HG02759 (cell line): ENCODE measurements around the gene PPP1R1C.

Experiments used
- ATAC-seq: cut with Tn5 transposase; IDR thresholded peaks from one replicate; pipeline ENCODE4 v1.9.1; 2021; ENCODE audit warnings: mild to moderate bottlenecking, moderate library complexity; ENCODE audit not compliant: unreplicated experiment

The PPP1R1C gene

GRCh38 chr2:181971032-181971431 is 14.6 kb upstream of the PPP1R1C start:
- ATAC-seq, result no peak

DNA sequence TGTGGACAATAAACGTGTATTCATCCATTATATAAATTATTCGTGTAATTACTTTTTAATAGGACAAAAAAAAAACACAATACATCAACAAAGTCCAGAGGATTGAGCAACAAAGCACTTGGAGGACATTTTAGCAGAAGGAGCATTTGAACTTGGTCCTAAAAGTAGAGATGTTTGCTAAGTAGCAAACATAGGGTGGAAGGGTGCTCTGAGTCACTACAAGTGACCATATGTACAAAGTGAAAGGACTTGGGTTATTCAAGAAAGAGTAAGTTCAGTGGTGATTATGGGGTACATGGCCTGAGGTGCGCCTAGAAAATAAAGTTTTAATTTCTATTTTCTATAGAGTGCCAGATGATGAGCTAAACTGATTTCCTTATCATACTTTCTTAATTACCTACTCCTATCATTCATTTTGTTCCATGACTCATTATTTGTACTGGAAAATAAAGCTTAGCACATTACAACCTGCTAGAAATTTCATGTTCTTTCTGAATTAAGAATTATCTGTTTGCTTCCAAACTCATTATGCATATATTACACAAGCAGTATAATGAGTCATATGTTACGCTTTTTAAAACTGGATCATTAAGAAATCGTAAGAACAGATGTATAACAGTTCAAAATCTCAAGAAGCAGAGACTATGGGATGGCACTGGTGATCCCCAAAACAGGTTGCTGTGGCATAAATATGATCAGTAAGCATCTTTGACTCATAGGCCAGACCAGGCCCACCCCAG is 13.1 kb upstream of the PPP1R1C start:
- no peak for ATAC-seq

DNA sequence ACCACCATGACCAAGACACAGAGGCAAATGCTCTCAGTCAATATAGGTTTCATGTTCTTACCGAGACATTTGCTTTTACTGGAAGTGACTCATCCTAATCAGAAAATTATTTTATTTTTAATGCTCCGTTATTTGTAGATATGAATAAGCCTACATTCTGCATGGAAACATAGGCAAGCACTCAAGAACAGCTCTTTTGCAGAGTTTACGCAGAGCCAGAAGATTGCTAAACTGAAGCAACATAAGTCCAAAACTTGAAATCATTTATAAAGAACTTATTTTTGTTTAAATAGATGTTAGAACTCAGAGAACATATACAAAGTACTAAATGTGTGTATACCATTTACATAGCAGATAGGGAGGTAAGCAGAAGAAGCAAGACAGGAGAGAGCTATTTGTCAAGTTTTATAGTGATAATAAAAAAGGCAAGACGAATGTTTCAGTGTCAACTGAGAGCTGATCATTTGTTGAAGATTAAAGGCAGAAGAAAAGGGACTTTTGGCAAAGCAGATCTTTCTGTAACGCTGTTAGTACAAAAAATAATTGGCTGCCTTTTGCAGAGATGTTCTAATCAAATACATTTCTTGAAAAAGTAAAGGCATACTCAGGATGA is 12.4 kb upstream of the PPP1R1C start:
- no peak for ATAC-seq

- peak; percentile 82 for ATAC-seq
These were observed 7.8 kb upstream of the PPP1R1C start for GRCh38 chr2:181977661-181978350.

GRCh38 chr2:181978351-181979150 is 7.1 kb upstream of the PPP1R1C start:
- peak; percentile 27 for ATAC-seq

DNA sequence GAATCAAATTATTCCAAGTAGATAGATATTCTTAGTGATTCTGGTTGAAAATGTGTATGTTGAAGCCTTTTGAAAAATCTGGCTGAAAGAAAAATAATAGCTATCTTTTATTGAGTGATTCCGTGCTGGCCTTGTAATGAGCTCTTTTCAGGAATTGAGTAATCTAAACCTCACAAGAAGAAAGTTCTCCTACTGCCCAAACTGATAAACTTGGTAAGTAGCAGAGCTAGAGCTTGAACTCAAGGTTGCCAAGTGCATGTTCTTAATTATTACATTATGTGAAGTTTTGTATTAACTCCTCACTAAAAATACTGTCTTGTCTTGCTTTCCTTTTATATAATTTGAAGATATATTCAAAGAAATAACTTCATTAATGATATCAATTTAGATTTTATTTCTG is 1.6 kb upstream of the PPP1R1C start:
- ATAC-seq, result no peak

GRCh38 chr2:181984814-181985631 is 630 bp upstream of the PPP1R1C start:
- no peak for ATAC-seq

DNA sequence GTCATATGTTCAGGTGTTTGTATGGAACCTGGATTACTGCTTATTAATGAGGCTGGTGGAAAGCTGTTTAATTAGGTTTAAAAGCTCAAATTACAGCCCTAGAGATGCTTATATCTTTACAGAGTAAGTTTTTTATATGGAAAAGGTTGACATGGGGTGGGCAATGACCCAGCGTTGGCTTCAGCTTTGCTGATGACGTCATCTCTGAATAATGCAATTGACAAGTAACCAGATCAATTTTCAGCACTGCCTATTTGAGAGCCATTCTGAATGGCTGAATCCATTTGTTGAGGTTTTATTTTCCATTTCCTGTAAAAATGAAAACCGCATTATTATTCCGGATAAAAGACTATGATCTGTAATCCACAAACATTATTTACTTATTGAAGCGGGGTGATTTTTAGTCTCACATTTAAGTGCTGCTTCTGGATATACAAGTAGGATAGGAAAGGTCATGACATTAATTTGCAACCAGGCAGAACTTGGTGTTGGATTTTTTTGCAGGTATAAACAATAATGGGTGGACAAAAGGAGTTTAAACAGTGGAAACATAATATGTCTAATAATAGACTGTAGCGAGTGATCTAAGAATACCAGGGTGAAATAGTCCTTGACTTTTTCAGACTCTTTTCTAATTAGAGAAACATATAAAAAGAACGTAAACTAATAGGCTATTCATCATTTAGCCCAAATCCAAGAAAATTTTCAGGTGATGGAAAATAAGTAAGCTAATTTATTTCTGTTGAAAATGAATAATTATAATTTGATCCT is 2.7 kb downstream of the PPP1R1C start:
- no peak for ATAC-seq

- no peak for ATAC-seq
These were observed 3.4 kb downstream of the PPP1R1C start for GRCh38 chr2:181989099-181989498.

GRCh38 chr2:181991171-181991885 is 5.7 kb downstream of the PPP1R1C start:
- peak; percentile 96 for ATAC-seq

GRCh38 chr2:181992776-181993175 is 7.1 kb downstream of the PPP1R1C start:
- ATAC-seq, result peak; percentile 76

DNA sequence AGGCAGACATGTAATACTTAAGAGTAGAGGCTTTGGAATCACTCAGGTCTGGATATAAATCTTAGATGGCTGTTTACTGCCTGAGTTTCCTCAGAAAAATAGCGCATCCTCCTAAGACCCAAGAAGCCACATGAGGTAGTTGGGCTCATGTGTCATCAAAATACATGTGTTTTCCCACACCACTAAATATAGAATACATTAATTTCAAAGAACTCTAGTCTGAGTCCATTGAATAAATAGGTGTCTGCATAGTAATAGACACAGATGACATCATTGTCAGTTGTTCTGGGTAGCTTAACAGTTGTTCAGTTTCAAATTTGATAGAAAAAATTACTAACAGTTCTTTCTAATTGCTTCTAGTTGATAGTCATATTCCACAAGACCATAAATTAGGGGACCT is 9.6 kb downstream of the PPP1R1C start:
- no peak for ATAC-seq

DNA sequence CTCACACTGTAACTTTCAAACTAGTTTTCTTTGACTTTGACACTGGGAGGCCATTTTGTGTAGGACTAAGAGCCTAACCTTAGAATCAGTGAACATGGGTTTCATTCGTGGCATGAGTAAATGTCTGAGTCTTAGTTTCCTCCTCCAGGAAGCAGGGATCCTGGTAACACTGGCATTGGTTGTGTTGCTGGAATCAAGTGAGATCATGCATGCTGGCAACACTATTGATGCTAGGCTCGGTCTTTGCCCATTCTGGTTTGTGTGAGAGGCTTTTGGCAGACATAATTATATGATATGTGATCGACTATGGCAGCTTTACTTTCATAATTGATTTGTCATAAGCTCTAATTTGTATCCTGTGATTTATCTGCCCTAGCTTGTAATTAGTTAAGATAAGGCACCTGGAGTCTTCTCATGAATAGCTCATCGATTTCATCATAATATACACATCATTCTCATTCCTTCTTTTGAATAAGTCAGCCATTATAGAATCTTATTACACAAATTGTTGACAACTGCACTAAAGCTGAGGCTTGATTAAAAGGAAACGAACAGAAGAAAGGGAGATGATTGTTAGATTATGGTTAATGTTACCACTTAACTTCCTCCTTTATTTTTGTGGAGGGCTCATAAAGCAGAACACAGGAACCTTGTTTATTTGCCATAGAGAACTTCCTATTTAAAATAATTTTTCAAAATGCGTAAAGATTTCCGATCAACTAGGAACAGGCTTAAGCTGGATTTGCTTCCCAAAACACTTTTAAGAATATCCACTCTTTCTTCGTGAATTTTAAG is 12.6 kb downstream of the PPP1R1C start:
- ATAC-seq, result no peak

DNA sequence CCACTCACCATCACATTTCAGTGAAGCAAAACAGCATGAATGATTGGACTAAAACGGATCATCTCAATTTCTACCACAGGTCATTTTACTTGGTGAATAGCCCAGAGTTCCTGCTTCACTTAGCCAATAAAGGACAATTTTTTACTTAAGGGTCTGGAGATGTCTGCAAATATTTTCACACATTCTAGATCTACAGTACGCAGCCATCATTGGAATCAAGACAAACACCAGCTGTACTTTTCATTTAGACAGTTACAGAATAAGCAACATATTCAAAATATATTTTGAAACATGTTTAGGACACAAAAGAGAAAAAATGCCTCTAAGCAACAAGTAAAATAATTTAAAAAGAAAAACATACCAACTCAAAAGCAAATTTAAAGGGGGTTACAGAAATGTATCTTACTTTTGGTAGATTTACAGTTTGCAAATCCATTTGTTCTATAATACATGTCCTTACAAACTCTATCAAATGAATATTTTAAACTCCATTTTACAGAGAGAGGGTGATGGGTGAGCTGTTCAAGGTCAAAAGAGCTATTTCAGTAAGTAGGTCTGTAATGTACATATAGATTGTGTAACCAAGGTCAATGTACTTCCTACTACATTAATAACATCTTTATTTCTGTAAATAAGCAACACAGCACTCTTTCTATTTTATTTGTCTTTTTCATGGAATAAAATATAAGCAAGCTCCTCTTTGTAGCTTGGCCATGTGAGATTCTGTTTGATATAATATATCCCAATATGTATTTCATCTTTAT is 13.4 kb downstream of the PPP1R1C start:
- ATAC-seq, result no peak

- no peak for ATAC-seq
These were observed 14.3 kb downstream of the PPP1R1C start for GRCh38 chr2:181999911-182000310.

GRCh38 chr2:182004945-182005520 is 19.4 kb downstream of the PPP1R1C start:
- ATAC-seq, result no peak
